ENCODE results near the gene ARL16. TPM values are rescaled to one million over a fixed set of nuclear protein-coding genes. Genes with fewer than 3 reads are reported as not detected.

Gene ARL16
- total and polyA plus RNA-seq, 2 experiments from 2014 or later: 40.4 to 54.9 TPM

- Histone ChIP-seq H3K27me3 (ENCODE audit: insufficient read depth) (no peaks in the 10 kb centered on the region), H3K79me2 (replicated peaks; ENCODE audit: insufficient read depth) (peaks cover 33% of the 10 kb centered on the region), H3K4me3 (no peak overlapping the region), H4K20me1 (replicated peaks; ENCODE audit: insufficient read depth) (peaks cover 8% of the 10 kb centered on the region), H3K4me1 (ENCODE audit: insufficient read depth) (peaks cover 16% of the 10 kb centered on the region), H3F3A (replicated peaks; ENCODE audit: low read depth) (peaks cover 40% of the 10 kb centered on the region), H3K36me3 (ENCODE audit: insufficient read depth) (peaks cover 7% of the 10 kb centered on the region), H2AFZ (no peak overlapping the region), H3K4me2 (no peak overlapping the region), H3K9me2 (ENCODE audit: insufficient read depth) (no peaks in the 10 kb centered on the region), H3K27ac (ENCODE audit: low read depth) (no peak overlapping the region)
- H3K36me3 Mint-ChIP-seq (ENCODE audit: low read depth): peaks cover 55% of the 10 kb centered on the region
- peak overlapping the region; percentile 47; the same call in 2 of the 3 replicates for H3K4me3 Mint-ChIP-seq
- DNase-seq (ENCODE audit: low spot score) (no peak), ATAC-seq (no peak)
- H3K9me3 Mint-ChIP-seq: no peaks in the 10 kb centered on the region
- H3K27ac Mint-ChIP-seq: no peak overlapping the region
- TF ChIP-seq CTCF (conservative IDR thresholded peaks at IDR 0.05; ENCODE audit: low read depth in 2 of 2) (no peak), EZH2 (IDR thresholded peaks at IDR 0.05; ENCODE audit: low read depth, unreplicated experiment) (no peak), CREB1 (CRISPR knock-in tag; IDR thresholded peaks at IDR 0.05; ENCODE audit: low read depth) (no peak), EZH2phosphoT487 (IDR thresholded peaks at IDR 0.05; ENCODE audit: unreplicated experiment) (no peak), NANOG (IDR thresholded peaks at IDR 0.05; ENCODE audit: borderline replicate concordance) (no peak), STAT1 (IDR thresholded peaks at IDR 0.05; ENCODE audit: unreplicated experiment) (no peak), ZNF331 (CRISPR knock-in tag; IDR thresholded peaks at IDR 0.05; ENCODE audit: low read depth) (no peak), POLR2AphosphoS5 (IDR thresholded peaks at IDR 0.05; ENCODE audit: low read depth) (no peak), ZNF114 (CRISPR knock-in tag; IDR thresholded peaks at IDR 0.05) (no peak), REST (IDR thresholded peaks at IDR 0.05; ENCODE audit: unreplicated experiment) (no peak), ETS1 (IDR thresholded peaks at IDR 0.05) (no peak), ZNF462 (CRISPR knock-in tag; IDR thresholded peaks at IDR 0.05) (no peak), JUNB (IDR thresholded peaks at IDR 0.05; ENCODE audit: unreplicated experiment) (no peak)
- H3K4me1 Mint-ChIP-seq: peaks cover 22% of the 10 kb centered on the region
- H3K27me3 Mint-ChIP-seq (ENCODE audit: insufficient read depth, low read depth, poor library complexity): peaks cover 21% of the 10 kb centered on the region
Measured at GRCh38 chr17:81705518-81706231, 22.1 kb upstream of the ARL16 start.

Data from GM23338 (cell line).